Psoas muscle (tissue), 8 donors: ENCODE results near the gene AXIN2. TPM values are rescaled to one million over a fixed set of nuclear protein-coding genes. Genes with fewer than 3 reads are reported as not detected.

Source experiments
- ATAC-seq, 4 donors: fragments of 200-7000 bp; cut with Tn5 transposase; one replicate each; pipeline ENCODE4 v1.9.1; 2020; ENCODE audit warnings: moderate library complexity in 3 of 4, mild to moderate bottlenecking in 2 of 4
- DNase-seq, 2 donors: peaks; one replicate each; pipeline ENCODE4 v3.0.0-alpha.2; 2020
- H3K27ac ChIP-seq: fragments of 200-600 bp; one replicate; pipeline ENCODE4 v1.8.0; 2022
- H3K27me3 ChIP-seq, 3 donors: fragments of 200-600 bp in 1 of 3; one replicate each; pipeline versions ENCODE4 v1.6.1 to v1.8.0; 2013 to 2022; ENCODE audit warnings: low read length in 2 of 3, mild to moderate bottlenecking in 2 of 3, moderate library complexity in 1 of 3; ENCODE audit not compliant: insufficient read depth in 3 of 3
- H3K36me3 ChIP-seq, 2 donors: fragments of 200-600 bp in 1 of 2; one replicate each; pipeline versions ENCODE4 v1.6.1 to v1.8.0; 2013 to 2022; ENCODE audit warnings: low read depth in 1 of 2, mild to moderate bottlenecking in 1 of 2, moderate library complexity in 1 of 2; ENCODE audit not compliant: insufficient read depth in 1 of 2
- H3K4me1 ChIP-seq: fragments of 200-600 bp; one replicate; pipeline ENCODE4 v1.8.0; 2022
- H3K4me3 ChIP-seq: fragments of 200-600 bp; one replicate; pipeline ENCODE4 v1.8.0; 2022; ENCODE audit warnings: mild to moderate bottlenecking
- H3K9me3 ChIP-seq: fragments of 200-600 bp; one replicate; pipeline ENCODE4 v1.8.0; 2022
- WGBS, 3 donors: extraction: QIAGEN DNeasy Blood & Tissue Kit; methylation state at CpG; one replicate each; pipeline versions ENCODE4 v1.1.6 to v1.1.7; 2013; 5-methylcytosine and 5-hydroxymethylcytosine counted together
- intact Hi-C, 2 donors: fragments of 100-400 bp; cut with DNase I; formaldehyde crosslinking; loops; one replicate each; pipeline versions ENCODE4 v1.11.0 to v1.14.2; 2022
- long read RNA-seq, 2 donors: library from polyadenylated mRNA; unstranded; transcript quantifications; one replicate each; pipeline ENCODE4 v2.0.0, GENCODE V29; 2021
- polyA plus RNA-seq, 3 donors: library from polyadenylated mRNA; stranded (reverse); fragments of 200-250 nt; gene quantifications; one replicate each; pipeline ENCODE4 v1.2.3, GENCODE V29; 2013
- total RNA-seq, 4 donors: library from RNA; stranded (reverse); fragmentation: NEBNext Ultra II Directional in 2 of 4; extraction: Animal tissue kit (Norgen Biotek cat#: 25700) in 2 of 4; gene quantifications; one replicate each; pipeline versions ENCODE4 v1.2.1 to v1.2.4, GENCODE V29; 2021 to 2023
- TF ChIP-seq, protein P1 (sequence below): fragments of 200-600 bp; IDR thresholded peaks from one replicate; pipeline ENCODE4 v1.8.0; 2022; ENCODE audit warnings: antibody characterized with exemption
- donor health status: healthy with polysubstance abuse.
- donor health status: DM: no; HTN: no; CAD: no; lungs with moderate emphysema.
- donor health status: Bipolar disorder and iron deficiency.
- donor health status: healthy.
- donor health status: DM: yes; HTN: yes; CAD: no.
- donor health status: DM: no; HTN: no; CAD: no.
- donor health status: DM: no; HTN: no; CAD: no.
- donor health status: DM: yes; HTN: yes; CAD: no.

The AXIN2 gene, protein sequence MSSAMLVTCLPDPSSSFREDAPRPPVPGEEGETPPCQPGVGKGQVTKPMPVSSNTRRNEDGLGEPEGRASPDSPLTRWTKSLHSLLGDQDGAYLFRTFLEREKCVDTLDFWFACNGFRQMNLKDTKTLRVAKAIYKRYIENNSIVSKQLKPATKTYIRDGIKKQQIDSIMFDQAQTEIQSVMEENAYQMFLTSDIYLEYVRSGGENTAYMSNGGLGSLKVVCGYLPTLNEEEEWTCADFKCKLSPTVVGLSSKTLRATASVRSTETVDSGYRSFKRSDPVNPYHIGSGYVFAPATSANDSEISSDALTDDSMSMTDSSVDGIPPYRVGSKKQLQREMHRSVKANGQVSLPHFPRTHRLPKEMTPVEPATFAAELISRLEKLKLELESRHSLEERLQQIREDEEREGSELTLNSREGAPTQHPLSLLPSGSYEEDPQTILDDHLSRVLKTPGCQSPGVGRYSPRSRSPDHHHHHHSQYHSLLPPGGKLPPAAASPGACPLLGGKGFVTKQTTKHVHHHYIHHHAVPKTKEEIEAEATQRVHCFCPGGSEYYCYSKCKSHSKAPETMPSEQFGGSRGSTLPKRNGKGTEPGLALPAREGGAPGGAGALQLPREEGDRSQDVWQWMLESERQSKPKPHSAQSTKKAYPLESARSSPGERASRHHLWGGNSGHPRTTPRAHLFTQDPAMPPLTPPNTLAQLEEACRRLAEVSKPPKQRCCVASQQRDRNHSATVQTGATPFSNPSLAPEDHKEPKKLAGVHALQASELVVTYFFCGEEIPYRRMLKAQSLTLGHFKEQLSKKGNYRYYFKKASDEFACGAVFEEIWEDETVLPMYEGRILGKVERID
- 10 to 100 TPM in 2 of 4 donors, 1 to 10 TPM in 2; 6.0 to 19.1 (median 10.0) TPM for total RNA-seq
- 10 to 100 TPM in 1 of 3 donors, 1 to 10 TPM in 1, under 1 TPM in 1; 0.72 to 10.8 (median 8.0) TPM for polyA plus RNA-seq
- long read RNA-seq, donor 1, partial matches to known transcripts = 1 of 3 reads
- long read RNA-seq, donor 1, other reads (novel, unspliced or antisense) = 2 of 3 reads
- long read RNA-seq, donor 2, partial matches to known transcripts = 4 of 4 reads
- long read RNA-seq, donor 2, other reads (novel, unspliced or antisense) = 0 of 4 reads

DNA sequence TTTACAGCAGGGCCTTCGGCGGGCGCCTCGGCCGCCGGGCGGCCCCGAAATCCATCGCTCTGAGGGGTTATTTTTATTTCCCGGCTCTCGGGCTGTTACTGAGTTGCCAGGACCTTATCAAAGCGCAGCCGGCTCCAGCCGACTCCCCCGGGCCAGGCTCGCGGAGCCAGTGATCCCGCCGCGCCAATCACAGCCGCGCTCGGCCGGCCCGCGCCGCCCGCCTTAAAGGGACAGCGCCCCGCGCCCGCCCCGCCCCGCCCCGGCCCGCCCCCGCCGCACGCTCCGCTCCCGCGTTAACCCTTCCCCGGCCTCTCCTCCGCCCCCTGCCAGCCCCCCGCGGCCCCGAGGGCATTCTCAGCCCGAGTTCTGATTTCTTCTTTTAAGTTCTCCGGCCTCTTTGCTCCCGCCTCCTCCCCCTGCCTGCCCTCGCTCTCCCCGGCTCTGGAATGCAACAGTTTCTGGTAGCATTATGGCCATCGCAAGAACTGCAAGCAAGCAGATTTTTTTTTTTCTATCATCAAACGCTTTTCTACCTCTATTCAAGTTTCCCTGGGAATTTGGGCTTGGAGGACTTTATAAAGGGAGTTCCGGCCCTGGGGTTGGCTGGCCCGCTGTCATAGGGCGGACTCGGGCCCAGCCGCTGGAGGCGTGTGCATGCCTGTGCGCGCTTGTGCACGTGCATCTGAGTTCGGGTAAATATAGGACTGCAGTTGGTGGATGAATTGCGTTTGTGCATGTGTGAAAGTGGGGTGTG is at the start of gene AXIN2:
Gene AXIN2, minus strand, starts transcription at position 197 of the 754 bp plus-strand sequence. CDS start 3,028 bp downstream, outside the sequence.
- Histone ChIP-seq H3K36me3 (peaks cover 0 to 7% of the 10 kb centered on the region in 2 donors), H3K27me3 (no peaks in the 10 kb centered on the region), H3K4me3 (no peak within 1 kb of the TSS), H3K4me1 (peaks cover 34% of the 10 kb centered on the region), H3K27ac (no peak within 1 kb of the TSS), H3K9me3 (no peaks in the 10 kb centered on the region)
- peak; percentile 93 to 95 for DNase-seq
- peak; percentile 71 to 87 (median 80) for ATAC-seq
- intact Hi-C loops = loop anchor here in 1 of 2 donors (10.0 kb wide), 2 partner anchors 193 to 223 kb away; no protein-coding TSS in a partner anchor
- TF ChIP-seq, protein P1, sequence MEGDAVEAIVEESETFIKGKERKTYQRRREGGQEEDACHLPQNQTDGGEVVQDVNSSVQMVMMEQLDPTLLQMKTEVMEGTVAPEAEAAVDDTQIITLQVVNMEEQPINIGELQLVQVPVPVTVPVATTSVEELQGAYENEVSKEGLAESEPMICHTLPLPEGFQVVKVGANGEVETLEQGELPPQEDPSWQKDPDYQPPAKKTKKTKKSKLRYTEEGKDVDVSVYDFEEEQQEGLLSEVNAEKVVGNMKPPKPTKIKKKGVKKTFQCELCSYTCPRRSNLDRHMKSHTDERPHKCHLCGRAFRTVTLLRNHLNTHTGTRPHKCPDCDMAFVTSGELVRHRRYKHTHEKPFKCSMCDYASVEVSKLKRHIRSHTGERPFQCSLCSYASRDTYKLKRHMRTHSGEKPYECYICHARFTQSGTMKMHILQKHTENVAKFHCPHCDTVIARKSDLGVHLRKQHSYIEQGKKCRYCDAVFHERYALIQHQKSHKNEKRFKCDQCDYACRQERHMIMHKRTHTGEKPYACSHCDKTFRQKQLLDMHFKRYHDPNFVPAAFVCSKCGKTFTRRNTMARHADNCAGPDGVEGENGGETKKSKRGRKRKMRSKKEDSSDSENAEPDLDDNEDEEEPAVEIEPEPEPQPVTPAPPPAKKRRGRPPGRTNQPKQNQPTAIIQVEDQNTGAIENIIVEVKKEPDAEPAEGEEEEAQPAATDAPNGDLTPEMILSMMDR = no peak
- 1% methylated on average over 37 to 65 of the region's 65 CpGs for WGBS, 3 donors

DNA sequence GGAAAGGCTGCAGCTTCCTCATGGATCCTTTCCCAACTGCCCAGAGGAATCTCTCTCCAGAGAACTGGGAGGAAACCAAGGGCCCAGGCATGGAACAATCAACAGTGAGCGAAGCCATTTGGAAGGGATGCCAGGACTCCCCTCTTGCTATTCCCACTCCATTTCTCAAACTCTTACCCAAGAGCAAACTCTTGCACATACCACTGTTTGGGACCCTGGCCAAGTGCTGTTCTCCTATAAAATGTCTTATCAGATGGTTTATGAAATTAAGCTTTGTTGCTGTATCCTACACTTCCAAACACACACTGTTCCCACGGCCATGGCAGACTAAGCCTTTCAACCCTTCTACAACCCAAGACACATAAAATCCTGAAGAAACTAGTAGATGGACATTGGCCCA is 48.3 kb upstream of the AXIN2 start:
- Histone ChIP-seq H3K27me3 (no peaks in the 10 kb centered on the region), H3K27ac (no peak overlapping the region), H3K36me3 (no peaks in the 10 kb centered on the region), H3K4me3 (no peak overlapping the region), H3K9me3 (no peaks in the 10 kb centered on the region), H3K4me1 (no peaks in the 10 kb centered on the region)
- ATAC-seq (no peak), DNase-seq (no peak)
- WGBS, 3 donors = 91 to 94% (median 94%) methylated on average over 2 of the region's 2 CpGs
- intact Hi-C loops = no loop called here
- TF ChIP-seq, protein P1 = no peak

DNA sequence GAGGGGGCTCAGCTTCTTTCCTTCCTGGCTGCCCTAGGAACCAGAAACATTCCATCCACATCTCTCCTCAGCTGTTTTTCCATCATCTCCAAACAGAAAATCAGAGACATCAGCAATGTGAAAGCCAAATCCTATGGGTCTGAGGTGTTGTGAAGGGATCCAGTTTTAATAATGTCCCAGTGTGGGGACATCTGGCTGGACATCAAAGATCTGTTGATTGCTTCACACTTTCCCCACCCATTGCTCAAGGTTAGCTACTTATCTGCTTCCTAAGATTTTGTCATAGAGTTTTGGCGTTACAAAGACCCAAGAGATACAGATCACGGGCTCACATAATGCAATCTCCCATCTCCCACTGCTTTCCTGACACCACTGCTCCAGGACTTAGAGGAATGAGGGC is 47.8 kb upstream of the AXIN2 start:
- TF ChIP-seq, protein P1 = no peak
- ATAC-seq (no peak), DNase-seq (no peak)
- H3K27ac ChIP-seq = no peak overlapping the region
- no peak overlapping the region for H3K4me3 ChIP-seq
- no peaks in the 10 kb centered on the region for H3K9me3 ChIP-seq
- no peaks in the 10 kb centered on the region for H3K36me3 ChIP-seq
- no peaks in the 10 kb centered on the region for H3K27me3 ChIP-seq
- WGBS, 3 donors = 83 to 92% (median 91%) methylated on average over 2 of the region's 2 CpGs
- intact Hi-C loops = no loop called here
- no peaks in the 10 kb centered on the region for H3K4me1 ChIP-seq

DNA sequence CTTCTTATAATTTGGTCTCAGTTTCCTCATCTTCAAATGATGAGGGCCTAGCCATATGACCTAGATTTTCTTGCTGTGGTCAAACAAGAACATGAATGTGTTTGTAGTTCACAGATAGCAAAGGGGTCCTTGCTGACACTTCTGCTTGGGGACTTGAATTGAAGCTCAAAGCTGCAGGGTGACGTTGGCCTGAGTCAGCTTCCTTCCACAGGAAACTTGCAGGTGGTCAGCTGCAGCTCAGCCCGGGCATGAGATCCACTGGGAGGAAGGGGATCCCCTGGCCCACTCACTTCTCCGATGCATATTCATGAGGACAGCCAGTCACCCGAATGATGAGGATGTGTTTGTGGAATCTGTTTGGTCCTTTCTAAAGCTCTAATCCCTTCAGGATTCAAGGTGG is 42.6 kb upstream of the AXIN2 start:
- intact Hi-C loops = no loop called here
- ATAC-seq (no peak), DNase-seq (no peak)
- Histone ChIP-seq H3K4me1 (no peaks in the 10 kb centered on the region), H3K27me3 (no peaks in the 10 kb centered on the region), H3K36me3 (no peaks in the 10 kb centered on the region), H3K27ac (no peak overlapping the region), H3K9me3 (no peaks in the 10 kb centered on the region), H3K4me3 (no peak overlapping the region)
- TF ChIP-seq, protein P1 = no peak
- WGBS, 3 donors = 50 to 59% (median 54%) methylated on average over 4 of the region's 4 CpGs
